ENCODE measurements around the gene TTC28.

- TF ChIP-seq POLR2A (IDR thresholded peaks at IDR 0.05) (no peak), EP300 (IDR thresholded peaks at IDR 0.05) (no peak)
- TF ChIP-seq, protein P1, sequence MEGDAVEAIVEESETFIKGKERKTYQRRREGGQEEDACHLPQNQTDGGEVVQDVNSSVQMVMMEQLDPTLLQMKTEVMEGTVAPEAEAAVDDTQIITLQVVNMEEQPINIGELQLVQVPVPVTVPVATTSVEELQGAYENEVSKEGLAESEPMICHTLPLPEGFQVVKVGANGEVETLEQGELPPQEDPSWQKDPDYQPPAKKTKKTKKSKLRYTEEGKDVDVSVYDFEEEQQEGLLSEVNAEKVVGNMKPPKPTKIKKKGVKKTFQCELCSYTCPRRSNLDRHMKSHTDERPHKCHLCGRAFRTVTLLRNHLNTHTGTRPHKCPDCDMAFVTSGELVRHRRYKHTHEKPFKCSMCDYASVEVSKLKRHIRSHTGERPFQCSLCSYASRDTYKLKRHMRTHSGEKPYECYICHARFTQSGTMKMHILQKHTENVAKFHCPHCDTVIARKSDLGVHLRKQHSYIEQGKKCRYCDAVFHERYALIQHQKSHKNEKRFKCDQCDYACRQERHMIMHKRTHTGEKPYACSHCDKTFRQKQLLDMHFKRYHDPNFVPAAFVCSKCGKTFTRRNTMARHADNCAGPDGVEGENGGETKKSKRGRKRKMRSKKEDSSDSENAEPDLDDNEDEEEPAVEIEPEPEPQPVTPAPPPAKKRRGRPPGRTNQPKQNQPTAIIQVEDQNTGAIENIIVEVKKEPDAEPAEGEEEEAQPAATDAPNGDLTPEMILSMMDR (IDR thresholded peaks at IDR 0.05) = no peak
Observed at GRCh38 chr22:27990451-27990840, 689.2 kb downstream of the TTC28 start.

All from sigmoid colon (tissue), 4 donors.